C4-2B (cell line): ENCODE results near the gene POU6F1.

ENCODE experiments used
- ZFX ChIP-seq: fragments of 450-650 bp; IDR thresholded peaks from 2 replicates; pipeline ENCODE4 v1.6.1; 2017
- TF ChIP-seq, protein P1 (sequence below): fragments of 450-650 bp; conservative IDR thresholded peaks from 2 replicates; pipeline ENCODE4 v1.5.1; 2017; ENCODE audit warnings: mild to moderate bottlenecking

DNA sequence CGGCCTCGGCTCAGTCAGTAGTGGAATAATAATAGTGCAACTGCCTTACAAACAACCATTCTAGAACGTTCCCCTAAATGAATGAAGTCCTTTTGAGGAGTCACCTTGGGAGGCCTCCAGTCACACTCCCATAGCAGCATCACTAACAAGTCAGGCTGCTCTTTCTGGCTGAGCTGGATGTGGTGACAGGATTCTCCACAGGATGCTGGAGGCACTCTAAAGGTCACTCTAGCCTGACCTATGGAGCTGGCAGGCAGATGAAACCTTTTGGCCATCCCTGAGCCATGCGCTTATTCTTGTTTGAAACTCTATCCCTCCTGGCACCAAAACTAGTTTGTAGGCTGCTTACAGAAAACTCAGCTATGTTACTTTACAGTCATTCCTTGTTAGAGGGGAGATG is 27.0 kb downstream of the POU6F1 start:
- TF ChIP-seq, protein P1, sequence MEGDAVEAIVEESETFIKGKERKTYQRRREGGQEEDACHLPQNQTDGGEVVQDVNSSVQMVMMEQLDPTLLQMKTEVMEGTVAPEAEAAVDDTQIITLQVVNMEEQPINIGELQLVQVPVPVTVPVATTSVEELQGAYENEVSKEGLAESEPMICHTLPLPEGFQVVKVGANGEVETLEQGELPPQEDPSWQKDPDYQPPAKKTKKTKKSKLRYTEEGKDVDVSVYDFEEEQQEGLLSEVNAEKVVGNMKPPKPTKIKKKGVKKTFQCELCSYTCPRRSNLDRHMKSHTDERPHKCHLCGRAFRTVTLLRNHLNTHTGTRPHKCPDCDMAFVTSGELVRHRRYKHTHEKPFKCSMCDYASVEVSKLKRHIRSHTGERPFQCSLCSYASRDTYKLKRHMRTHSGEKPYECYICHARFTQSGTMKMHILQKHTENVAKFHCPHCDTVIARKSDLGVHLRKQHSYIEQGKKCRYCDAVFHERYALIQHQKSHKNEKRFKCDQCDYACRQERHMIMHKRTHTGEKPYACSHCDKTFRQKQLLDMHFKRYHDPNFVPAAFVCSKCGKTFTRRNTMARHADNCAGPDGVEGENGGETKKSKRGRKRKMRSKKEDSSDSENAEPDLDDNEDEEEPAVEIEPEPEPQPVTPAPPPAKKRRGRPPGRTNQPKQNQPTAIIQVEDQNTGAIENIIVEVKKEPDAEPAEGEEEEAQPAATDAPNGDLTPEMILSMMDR = no peak
- TF ChIP-seq ZFX = no peak
